GM12878 (cell line): Measurements from ENCODE around the gene PKHD1. TPM values are rescaled to one million over a fixed set of nuclear protein-coding genes. Genes with fewer than 3 reads are reported as not detected.

Source experiments
- ATAC-seq: fragments of 200-7000 bp; cut with Tn5 transposase; 3 replicates; pipeline ENCODE4 v1.9.1; 2020; ENCODE audit warnings: mild to moderate bottlenecking, moderate library complexity
- BruUV-seq: library from RNA; stranded (reverse); fragments of 400-500 nt; replicated peaks from 2 replicates; lab custom pipeline; 2021; lab: Mats Ljungman, UMichigan
- CTCF ChIA-PET: fragments of 300-600 bp; sonication (Branson Sonifier 250); formaldehyde crosslinking; extraction: SDS; loops from one replicate; lab custom pipeline; 2021; ENCODE audit warnings: inconsistent platforms; lab: Yijun Ruan, JAX
- POLR2A ChIA-PET: fragments of 350-600 bp; formaldehyde crosslinking; extraction: SDS; loops from one replicate; lab custom pipeline; 2021; ENCODE audit warnings: inconsistent platforms; lab: Charles Lee
- RAD21 ChIA-PET: fragments of 300-600 bp; sonication (Branson Sonifier 250); formaldehyde crosslinking; loops from one replicate; lab custom pipeline; 2023; ENCODE audit warnings: antibody characterized with exemption; ENCODE audit not compliant: unreplicated experiment; lab: Charles Lee
- SMC1A ChIA-PET: fragments of 300-600 bp; sonication (Branson Sonifier 250); formaldehyde crosslinking; loops from one replicate; lab custom pipeline; 2023; ENCODE audit not compliant: unreplicated experiment, uncharacterized antibody; lab: Charles Lee
- DNase-seq: peaks from one replicate; pipeline ENCODE4 v3.0.0-alpha.2; 2011; ENCODE audit warnings: low read depth, low spot score
- FAIRE-seq: peaks from 3 replicates; lab custom pipeline; 2011; peaks lifted over from hg19 to GRCh38; lab: Jason Lieb, UNC
- H2AFZ ChIP-seq: 2 replicates; pipeline ENCODE4 v1.6.0; 2011; ENCODE audit warnings: low read depth, low read length, control low read depth; ENCODE audit not compliant: control insufficient read depth
- H3K27ac ChIP-seq: 2 replicates; pipeline ENCODE4 v1.5.1; 2011; ENCODE audit warnings: control low read depth; ENCODE audit not compliant: control insufficient read depth, insufficient read depth
- H3K27me3 ChIP-seq, 2 experiments: replicated peaks in 1 of 2; 2 replicates each; pipeline versions ENCODE4 v1.6.0 to v1.6.1; 2011; ENCODE audit warnings: low read length in 1 of 2; ENCODE audit not compliant: control insufficient read depth in 2 of 2, insufficient read depth in 2 of 2
- H3K36me3 ChIP-seq, 2 experiments: 2 replicates each; pipeline ENCODE4 v1.5.1; 2011; ENCODE audit warnings: low read length in 1 of 2; ENCODE audit not compliant: control insufficient read depth in 2 of 2, insufficient read depth in 2 of 2
- H3K4me1 ChIP-seq: 2 replicates; pipeline ENCODE4 v1.6.1; 2011; ENCODE audit warnings: mild to moderate bottlenecking, low read length, moderate library complexity, mixed read lengths; ENCODE audit not compliant: control insufficient read depth, insufficient read depth
- H3K4me2 ChIP-seq: 2 replicates; pipeline ENCODE4 v1.6.0; 2011; ENCODE audit warnings: control low read depth; ENCODE audit not compliant: control insufficient read depth, insufficient read depth
- H3K4me3 ChIP-seq: fragments of 200-600 bp; sonication (generic); 2 replicates; pipeline ENCODE4 v1.5.1; 2016
- H3K79me2 ChIP-seq: 2 replicates; pipeline ENCODE4 v1.6.0; 2011; ENCODE audit warnings: low read length; ENCODE audit not compliant: control insufficient read depth, insufficient read depth
- H3K9ac ChIP-seq: 2 replicates; pipeline ENCODE4 v1.8.0; 2011; ENCODE audit warnings: low read length, control low read depth, mixed read lengths; ENCODE audit not compliant: control insufficient read depth, insufficient read depth
- H3K9me3 ChIP-seq: replicated peaks from 3 replicates; pipeline ENCODE4 v1.5.1; 2011; ENCODE audit warnings: mild to moderate bottlenecking, low read length; ENCODE audit not compliant: control insufficient read depth, insufficient read depth
- H4K20me1 ChIP-seq: 2 replicates; pipeline ENCODE4 v1.6.0; 2011; ENCODE audit not compliant: control insufficient read depth, insufficient read depth
- BRCA1 ChIP-seq: IDR thresholded peaks from 2 replicates; pipeline ENCODE4 v1.6.1; 2011; ENCODE audit warnings: low read depth, low read length, improper control_type of control experiment
- CHD1 ChIP-seq: IDR thresholded peaks from 2 replicates; pipeline ENCODE4 v1.6.1; 2012; ENCODE audit warnings: low read depth, low read length, improper control_type of control experiment
- FOXM1 ChIP-seq: IDR thresholded peaks from 2 replicates; pipeline ENCODE4 v1.6.1; 2012; ENCODE audit warnings: low read depth, mild to moderate bottlenecking, inconsistent platforms, low read length, moderate library complexity
- HDGF ChIP-seq: fragments of 450-650 bp; IDR thresholded peaks from 2 replicates; pipeline ENCODE4 v1.6.1; 2016; ENCODE audit warnings: antibody characterized with exemption
- NRF1 ChIP-seq: conservative IDR thresholded peaks from 2 replicates; pipeline ENCODE4 v1.6.1; 2011; ENCODE audit warnings: mild to moderate bottlenecking, low read depth, low read length, improper control_type of control experiment
- TBL1XR1 ChIP-seq: IDR thresholded peaks from 2 replicates; pipeline ENCODE4 v1.6.1; 2012; ENCODE audit warnings: low read depth, low read length, improper control_type of control experiment
- YBX1 ChIP-seq: fragments of 450-650 bp; IDR thresholded peaks from 2 replicates; pipeline ENCODE4 v1.6.1; 2016; ENCODE audit warnings: antibody characterized with exemption
- YY1 ChIP-seq: IDR thresholded peaks from 2 replicates; pipeline ENCODE4 v1.6.1; 2011; ENCODE audit warnings: low read depth, mild to moderate bottlenecking, low read length
- ZNF207 ChIP-seq: fragments of 450-650 bp; IDR thresholded peaks from 2 replicates; pipeline ENCODE4 v1.6.1; 2014; ENCODE audit warnings: antibody characterized with exemption, mild to moderate bottlenecking, borderline replicate concordance
- WGBS: methylation state at CpG from one replicate; pipeline ENCODE4 v1.1.6; 2016; ENCODE audit warnings: low lambda C conversion rate; ENCODE audit not compliant: insufficient replicate concordance, insufficient coverage; ENCODE audit errors: missing lambda C conversion rate; 5-methylcytosine and 5-hydroxymethylcytosine counted together
- in situ Hi-C: fragments of 300-500 bp; cut with MboI; formaldehyde crosslinking; loops from 9 replicates; pipeline ENCODE4 v1.14.3; 2018; ENCODE audit warnings: mixed read lengths
- intact Hi-C: fragments of 100-400 bp; cut with micrococcal nuclease; formaldehyde crosslinking; loops from one replicate; pipeline ENCODE4 v1.14.2; 2022; ENCODE audit not compliant: unreplicated experiment
- polyA plus RNA-seq, 11 experiments: library from polyadenylated mRNA; depleted of rRNA in 4 of 11; unstranded in 6 of 11; stranded (reverse) in 5 of 11; fragments of >200 nt; fragmentation: Nextera tagmentation in 4 of 11; fragmentation: Illumina TruSeq in 1 of 11; extraction: Ambion mirVana in 4 of 11; extraction: Trizol in 1 of 11; gene quantifications; 1 replicate in 1 of 11; 2 replicates in 10 of 11; pipeline versions ENCODE4 v1.2.1 to v1.2.3, GENCODE V29; 2011 to 2016; ENCODE audit warnings: inconsistent platforms in 2 of 11, missing spikeins in 2 of 11, low read depth in 1 of 11
- total RNA-seq, 4 experiments: library from RNA; depleted of rRNA in 3 of 4; stranded (reverse); fragments of >200 nt in 3 of 4; fragmentation: Illumina TruSeq in 1 of 4; extraction: Trizol in 1 of 4; gene quantifications; 2 replicates each; pipeline versions ENCODE4 v1.2.1 to v1.2.3, GENCODE V29; 2013 to 2021
- TF ChIP-seq, protein P1 (sequence below): IDR thresholded peaks from 2 replicates; pipeline ENCODE4 v1.6.1; 2012; ENCODE audit warnings: low read depth, low read length, improper control_type of control experiment

Gene PKHD1
- total and polyA plus RNA-seq, 10 of the 15 experiments (the other 5 are each of a cell fraction or from before 2014, with no cell fraction given): under 0.01 to 0.90 (median 0.02) TPM; not detected in 1

DNA sequence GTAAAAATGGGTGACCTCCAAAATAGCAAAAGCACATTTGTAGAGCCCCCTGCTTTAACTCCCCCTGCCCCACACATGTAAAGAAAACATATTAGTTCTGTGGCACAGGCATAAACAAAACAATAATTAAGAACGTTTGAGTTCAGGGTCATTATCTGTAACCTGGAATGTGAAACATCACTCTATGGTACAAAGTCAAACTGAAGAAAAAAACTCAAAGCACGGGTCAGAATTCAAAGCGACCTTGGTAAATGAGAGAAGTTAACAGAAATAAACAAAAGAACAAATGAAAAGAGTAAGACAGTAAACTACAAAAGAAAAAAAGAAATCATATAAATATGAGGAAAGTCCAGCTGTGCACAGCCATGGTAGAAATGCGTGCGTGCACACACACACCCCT is 67.5 kb downstream of the PKHD1 start:
- Histone ChIP-seq H3K79me2 (no peaks in the 10 kb centered on the region), H3K4me3 (no peak overlapping the region), H2AFZ (no peak overlapping the region), H3K36me3 (no peaks in the 10 kb centered on the region), H4K20me1 (no peaks in the 10 kb centered on the region), H3K27ac (no peak overlapping the region), H3K4me2 (no peak overlapping the region), H3K9me3 (no peaks in the 10 kb centered on the region), H3K4me1 (no peaks in the 10 kb centered on the region), H3K9ac (no peak overlapping the region), H3K27me3 (no peaks in the 10 kb centered on the region; a peak in 1 of 4 replicates)
- ATAC-seq (no peak), DNase-seq (no peak), FAIRE-seq (no peak)
- intact Hi-C loops (loop anchor here (2.0 to 10.0 kb wide), 2 partner anchors 61 to 465 kb away; no protein-coding TSS in a partner anchor), in situ Hi-C loops (loop anchor here (5.0 to 10.0 kb wide), 2 partner anchors 163 to 1205 kb away; partner anchors contain the start of gene TFAP2B)
- 64% methylated on average over 5 of the region's 5 CpGs for WGBS
- ChIA-PET RAD21 (interaction anchor here (1.0 to 3.1 kb wide), 12 partner anchors 9 to 1204 kb away, joined by 3 to 14 read pairs (median 4); no protein-coding TSS in a partner anchor), CTCF (interaction anchor here (0.7 to 7.3 kb wide), 24 partner anchors 9 to 1356 kb away, joined by 3 to 121 read pairs (median 4); no protein-coding TSS in a partner anchor), SMC1A (interaction anchor here (0.7 to 8.0 kb wide), 19 partner anchors 9 to 451 kb away, joined by 3 to 51 read pairs (median 3); no protein-coding TSS in a partner anchor), POLR2A (no interaction called here)
- BruUV-seq: no TSS peak
- TF ChIP-seq HDGF (no peak), YBX1 (no peak), BRCA1 (no peak), ZNF207 (no peak), FOXM1 (no peak), TBL1XR1 (no peak), NRF1 (no peak), YY1 (no peak), CHD1 (no peak)
- TF ChIP-seq, protein P1, sequence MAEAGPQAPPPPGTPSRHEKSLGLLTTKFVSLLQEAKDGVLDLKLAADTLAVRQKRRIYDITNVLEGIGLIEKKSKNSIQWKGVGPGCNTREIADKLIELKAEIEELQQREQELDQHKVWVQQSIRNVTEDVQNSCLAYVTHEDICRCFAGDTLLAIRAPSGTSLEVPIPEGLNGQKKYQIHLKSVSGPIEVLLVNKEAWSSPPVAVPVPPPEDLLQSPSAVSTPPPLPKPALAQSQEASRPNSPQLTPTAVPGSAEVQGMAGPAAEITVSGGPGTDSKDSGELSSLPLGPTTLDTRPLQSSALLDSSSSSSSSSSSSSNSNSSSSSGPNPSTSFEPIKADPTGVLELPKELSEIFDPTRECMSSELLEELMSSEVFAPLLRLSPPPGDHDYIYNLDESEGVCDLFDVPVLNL: no peak
